ENCODE data around the gene CLCNKA. TPM values are rescaled to one million over a fixed set of nuclear protein-coding genes. Genes with fewer than 3 reads are reported as not detected.

CLCNKA gene
- total RNA-seq (5.8 and 16.3 TPM in 2 replicates), polyA plus RNA-seq (12.8 and 25.5 TPM in 2 replicates)

DNA sequence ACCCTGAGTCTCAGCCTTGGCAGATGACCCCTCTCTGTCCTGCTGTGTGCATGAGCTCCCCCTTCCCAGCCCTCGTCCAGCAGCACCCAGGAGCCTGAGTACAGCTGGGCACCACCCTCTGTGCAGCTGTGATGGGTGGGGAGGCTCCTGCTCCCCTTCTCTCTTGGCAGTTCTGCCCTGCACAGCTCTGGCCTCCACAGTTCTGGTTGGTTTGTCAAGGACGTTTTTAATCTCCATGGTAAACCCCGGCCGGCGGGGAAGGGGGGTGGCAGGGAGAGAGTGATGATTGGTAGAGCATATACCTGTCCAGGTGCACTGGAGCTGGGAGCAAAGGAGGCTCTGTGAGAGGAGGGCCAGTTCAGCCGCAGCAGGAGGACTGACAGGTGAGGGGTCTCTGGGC, at the start of gene CLCNKA:
TSS of gene CLCNKA (plus strand) at position 356 of the 400 bp plus-strand sequence. CDS start 584 bp downstream, outside the sequence.
- Histone ChIP-seq H3K9me3 (ENCODE audit: low read depth) (no peaks in the 10 kb centered on the region), H3K4me1 (ENCODE audit: low read depth) (peaks cover 37% of the 10 kb centered on the region), H3K27me3 (no peaks in the 10 kb centered on the region), H3K27ac (peak within 1 kb of the TSS; percentile 61), H3K4me3 (no peak within 1 kb of the TSS), H3K36me3 (no peaks in the 10 kb centered on the region)
- TF ChIP-seq, protein P1, sequence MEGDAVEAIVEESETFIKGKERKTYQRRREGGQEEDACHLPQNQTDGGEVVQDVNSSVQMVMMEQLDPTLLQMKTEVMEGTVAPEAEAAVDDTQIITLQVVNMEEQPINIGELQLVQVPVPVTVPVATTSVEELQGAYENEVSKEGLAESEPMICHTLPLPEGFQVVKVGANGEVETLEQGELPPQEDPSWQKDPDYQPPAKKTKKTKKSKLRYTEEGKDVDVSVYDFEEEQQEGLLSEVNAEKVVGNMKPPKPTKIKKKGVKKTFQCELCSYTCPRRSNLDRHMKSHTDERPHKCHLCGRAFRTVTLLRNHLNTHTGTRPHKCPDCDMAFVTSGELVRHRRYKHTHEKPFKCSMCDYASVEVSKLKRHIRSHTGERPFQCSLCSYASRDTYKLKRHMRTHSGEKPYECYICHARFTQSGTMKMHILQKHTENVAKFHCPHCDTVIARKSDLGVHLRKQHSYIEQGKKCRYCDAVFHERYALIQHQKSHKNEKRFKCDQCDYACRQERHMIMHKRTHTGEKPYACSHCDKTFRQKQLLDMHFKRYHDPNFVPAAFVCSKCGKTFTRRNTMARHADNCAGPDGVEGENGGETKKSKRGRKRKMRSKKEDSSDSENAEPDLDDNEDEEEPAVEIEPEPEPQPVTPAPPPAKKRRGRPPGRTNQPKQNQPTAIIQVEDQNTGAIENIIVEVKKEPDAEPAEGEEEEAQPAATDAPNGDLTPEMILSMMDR (IDR thresholded peaks at IDR 0.05; ENCODE audit: low read depth, low read length), result no peak
- no peak for DNase-seq (ENCODE audit: low read depth in 1 of 2, low spot score in 1 of 2)

DNA sequence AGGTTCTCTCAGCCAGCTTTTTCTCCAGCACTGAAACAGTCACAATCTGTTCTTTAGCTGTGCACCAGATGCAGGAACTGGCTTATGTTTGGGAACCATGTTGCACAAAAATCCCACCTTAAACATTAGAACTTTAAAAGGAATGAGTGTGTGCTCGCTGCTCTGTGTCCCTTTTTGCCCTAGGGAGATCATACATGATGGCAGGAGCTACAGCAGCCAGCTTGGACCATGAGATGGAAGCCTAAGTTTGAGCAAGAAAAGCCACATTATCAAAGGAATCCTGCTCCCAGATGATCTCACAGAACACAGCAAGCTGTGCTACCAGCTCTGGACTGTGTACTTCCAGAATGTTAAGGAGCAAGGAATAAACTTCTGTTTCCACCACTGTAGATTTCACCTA, 49.4 kb upstream of the CLCNKA start:
- no peaks in the 10 kb centered on the region for H3K9me3 ChIP-seq (ENCODE audit: low read depth)
- H3K27ac ChIP-seq, result no peak overlapping the region
- H3K27me3 ChIP-seq, result no peaks in the 10 kb centered on the region
- H3K4me1 ChIP-seq (ENCODE audit: low read depth), result peaks cover 11% of the 10 kb centered on the region
- no peak for DNase-seq (ENCODE audit: low read depth in 1 of 2, low spot score in 1 of 2)
- peaks cover 10% of the 10 kb centered on the region for H3K36me3 ChIP-seq
- no peak overlapping the region for H3K4me3 ChIP-seq
- TF ChIP-seq, protein P1 (IDR thresholded peaks at IDR 0.05; ENCODE audit: low read depth, low read length), result no peak

DNA sequence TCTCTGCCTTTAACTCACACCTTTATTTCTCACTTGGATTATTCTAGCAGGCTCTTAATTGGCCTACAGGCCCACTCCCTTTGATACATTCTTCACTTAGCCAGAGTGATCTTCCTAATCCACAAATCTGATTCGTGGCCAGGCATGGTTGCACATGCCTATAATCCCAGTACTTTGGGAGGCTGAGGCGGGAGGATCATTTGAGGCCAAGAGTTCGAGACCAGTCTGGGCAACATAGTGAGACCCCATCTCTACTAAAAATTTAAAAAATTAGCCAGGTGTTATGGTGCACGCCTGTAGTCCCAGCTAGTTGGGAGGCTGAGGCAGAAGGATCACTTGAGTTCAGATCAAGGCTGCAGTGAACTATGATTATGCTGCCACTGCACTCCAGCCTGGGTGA, 48.1 kb upstream of the CLCNKA start:
- Histone ChIP-seq H3K9me3 (ENCODE audit: low read depth) (no peaks in the 10 kb centered on the region), H3K27ac (no peak overlapping the region), H3K27me3 (no peaks in the 10 kb centered on the region), H3K36me3 (peaks cover 8% of the 10 kb centered on the region), H3K4me3 (no peak overlapping the region), H3K4me1 (ENCODE audit: low read depth) (peaks cover 11% of the 10 kb centered on the region)
- TF ChIP-seq, protein P1 (IDR thresholded peaks at IDR 0.05; ENCODE audit: low read depth, low read length), result no peak
- DNase-seq (ENCODE audit: low read depth in 1 of 2, low spot score in 1 of 2), result no peak

DNA sequence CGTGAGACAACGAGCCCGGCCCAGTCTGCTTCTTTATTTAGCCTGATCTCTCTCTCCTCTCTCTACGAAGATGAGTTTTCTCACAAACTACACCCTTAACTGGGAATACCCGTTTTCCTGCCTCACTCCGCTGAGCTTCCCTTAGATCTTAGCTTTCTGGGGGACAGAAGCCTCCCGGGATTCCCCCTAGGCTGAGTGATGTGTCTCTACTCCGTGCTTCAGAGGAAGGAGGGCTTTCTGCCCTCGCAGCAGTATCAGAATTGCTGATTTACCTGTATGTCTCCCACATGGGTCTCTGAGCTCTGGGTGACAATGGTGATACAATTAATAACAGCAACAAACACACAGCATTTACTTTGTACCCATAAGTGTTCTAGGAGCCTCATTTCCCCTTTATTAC, 47.0 kb upstream of the CLCNKA start:
- Histone ChIP-seq H3K27ac (peak overlapping the region; percentile 89), H3K9me3 (ENCODE audit: low read depth) (no peaks in the 10 kb centered on the region)

DNA sequence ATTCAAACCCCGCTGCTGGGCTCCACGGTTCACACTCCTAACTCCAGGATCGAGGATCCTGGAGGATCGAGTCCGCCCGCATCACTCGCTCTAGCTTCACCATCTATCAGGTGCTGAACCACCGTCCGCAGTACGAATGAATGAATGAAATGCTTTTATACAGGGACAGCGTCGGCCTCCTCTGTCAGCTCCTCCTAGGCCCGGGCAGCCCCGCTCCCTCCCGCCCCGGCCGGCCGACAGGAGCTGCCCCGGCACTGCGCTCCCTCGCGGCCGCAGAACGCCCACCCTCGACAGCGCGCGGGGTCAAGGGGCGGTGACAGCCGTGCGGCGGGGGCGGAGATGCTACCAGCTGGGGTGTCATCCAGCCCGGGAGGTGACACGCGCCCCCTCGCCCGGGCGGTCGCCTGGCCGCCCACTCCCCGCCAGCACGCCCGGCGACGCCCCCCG, 46.5 kb upstream of the CLCNKA start:
- H3K27me3 ChIP-seq, result no peaks in the 10 kb centered on the region
- TF ChIP-seq, protein P1 (IDR thresholded peaks at IDR 0.05; ENCODE audit: low read depth, low read length), result no peak
- peak overlapping the region; percentile 89 for H3K27ac ChIP-seq
- peaks cover 11% of the 10 kb centered on the region for H3K4me1 ChIP-seq (ENCODE audit: low read depth)
- H3K4me3 ChIP-seq, result peak overlapping the region; percentile 47
- DNase-seq (ENCODE audit: low read depth in 1 of 2, low spot score in 1 of 2), result peak; percentile 57 to 82
- H3K9me3 ChIP-seq (ENCODE audit: low read depth), result no peaks in the 10 kb centered on the region
- H3K36me3 ChIP-seq, result peaks cover 6% of the 10 kb centered on the region

More for the DNA sequence above, 47.0 kb upstream of the CLCNKA start:
- Histone ChIP-seq H3K4me3 (peak overlapping the region; percentile 47), H3K4me1 (ENCODE audit: low read depth) (peaks cover 11% of the 10 kb centered on the region), H3K36me3 (peaks cover 6% of the 10 kb centered on the region), H3K27me3 (no peaks in the 10 kb centered on the region)
- no peak for DNase-seq (ENCODE audit: low read depth in 1 of 2, low spot score in 1 of 2)
- TF ChIP-seq, protein P1 (IDR thresholded peaks at IDR 0.05; ENCODE audit: low read depth, low read length), result no peak
